ENCODE measurements around the gene FES.

The FES gene

DNA sequence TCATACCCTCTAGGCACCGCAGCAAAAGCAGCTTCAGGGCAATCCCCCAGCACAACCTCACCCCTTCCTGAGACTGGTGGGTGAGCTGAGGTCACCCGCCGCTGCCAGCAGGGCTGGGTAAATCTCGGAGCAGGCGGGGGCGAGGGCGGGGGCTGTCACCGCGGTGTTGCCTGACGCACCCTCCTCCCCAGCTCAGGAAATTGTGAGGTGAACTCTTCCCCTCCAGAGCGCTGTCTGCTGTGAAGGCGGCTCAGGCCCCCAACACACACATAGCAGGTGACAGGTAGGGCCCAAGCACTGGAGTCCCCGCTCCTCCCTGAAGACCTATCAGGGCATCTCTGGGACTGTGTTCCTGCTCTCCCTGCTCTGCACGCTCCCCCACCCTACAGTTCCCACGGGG, 46.2 kb upstream of the FES start:
- TF ChIP-seq ZBTB7A (IDR thresholded peaks at IDR 0.05; ENCODE audit: low read depth): no peak

DNA sequence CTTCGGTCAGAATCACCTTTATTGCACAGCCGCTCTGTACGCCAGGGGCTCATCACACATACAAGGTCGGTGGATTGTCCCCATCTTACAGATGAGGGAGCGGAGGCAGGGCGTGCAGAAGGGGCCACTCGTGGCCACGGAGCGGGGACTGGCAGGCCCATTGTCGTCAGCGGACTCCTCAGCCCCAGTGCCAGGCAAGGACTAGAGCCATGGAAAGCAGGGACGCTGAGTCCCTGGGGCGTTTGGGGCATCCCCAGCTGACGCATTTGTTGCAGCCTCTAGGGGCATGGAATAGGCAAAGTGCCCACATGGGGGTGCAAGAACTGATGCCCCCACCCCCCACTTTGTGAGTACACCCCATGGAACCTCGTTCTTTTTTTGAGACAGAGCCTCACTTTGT, 45.8 kb upstream of the FES start:
- TF ChIP-seq, protein P1, sequence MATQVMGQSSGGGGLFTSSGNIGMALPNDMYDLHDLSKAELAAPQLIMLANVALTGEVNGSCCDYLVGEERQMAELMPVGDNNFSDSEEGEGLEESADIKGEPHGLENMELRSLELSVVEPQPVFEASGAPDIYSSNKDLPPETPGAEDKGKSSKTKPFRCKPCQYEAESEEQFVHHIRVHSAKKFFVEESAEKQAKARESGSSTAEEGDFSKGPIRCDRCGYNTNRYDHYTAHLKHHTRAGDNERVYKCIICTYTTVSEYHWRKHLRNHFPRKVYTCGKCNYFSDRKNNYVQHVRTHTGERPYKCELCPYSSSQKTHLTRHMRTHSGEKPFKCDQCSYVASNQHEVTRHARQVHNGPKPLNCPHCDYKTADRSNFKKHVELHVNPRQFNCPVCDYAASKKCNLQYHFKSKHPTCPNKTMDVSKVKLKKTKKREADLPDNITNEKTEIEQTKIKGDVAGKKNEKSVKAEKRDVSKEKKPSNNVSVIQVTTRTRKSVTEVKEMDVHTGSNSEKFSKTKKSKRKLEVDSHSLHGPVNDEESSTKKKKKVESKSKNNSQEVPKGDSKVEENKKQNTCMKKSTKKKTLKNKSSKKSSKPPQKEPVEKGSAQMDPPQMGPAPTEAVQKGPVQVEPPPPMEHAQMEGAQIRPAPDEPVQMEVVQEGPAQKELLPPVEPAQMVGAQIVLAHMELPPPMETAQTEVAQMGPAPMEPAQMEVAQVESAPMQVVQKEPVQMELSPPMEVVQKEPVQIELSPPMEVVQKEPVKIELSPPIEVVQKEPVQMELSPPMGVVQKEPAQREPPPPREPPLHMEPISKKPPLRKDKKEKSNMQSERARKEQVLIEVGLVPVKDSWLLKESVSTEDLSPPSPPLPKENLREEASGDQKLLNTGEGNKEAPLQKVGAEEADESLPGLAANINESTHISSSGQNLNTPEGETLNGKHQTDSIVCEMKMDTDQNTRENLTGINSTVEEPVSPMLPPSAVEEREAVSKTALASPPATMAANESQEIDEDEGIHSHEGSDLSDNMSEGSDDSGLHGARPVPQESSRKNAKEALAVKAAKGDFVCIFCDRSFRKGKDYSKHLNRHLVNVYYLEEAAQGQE (IDR thresholded peaks at IDR 0.05; ENCODE audit: low read depth): no peak
- TF ChIP-seq TCF12 (IDR thresholded peaks at IDR 0.05; ENCODE audit: low read depth): no peak
- no peak for TF ChIP-seq FOXM1 (IDR thresholded peaks at IDR 0.05; ENCODE audit: borderline replicate concordance, low read depth)
- no peak for TF ChIP-seq RAD21 (IDR thresholded peaks at IDR 0.05; ENCODE audit: low read depth)
- TF ChIP-seq CEBPB (IDR thresholded peaks at IDR 0.05): no peak
- TF ChIP-seq EP300 (IDR thresholded peaks at IDR 0.05; ENCODE audit: borderline replicate concordance): no peak
- no peak for TF ChIP-seq NFIC (IDR thresholded peaks at IDR 0.05)
- no peak for TF ChIP-seq TAF1 (IDR thresholded peaks at IDR 0.05; ENCODE audit: low read depth)
- TF ChIP-seq ZBTB7A (IDR thresholded peaks at IDR 0.05; ENCODE audit: low read depth): no peak
- TF ChIP-seq TEAD4 (IDR thresholded peaks at IDR 0.05): no peak
- TF ChIP-seq EGR1 (IDR thresholded peaks at IDR 0.05): no peak
- no peak for TF ChIP-seq CREB1 (IDR thresholded peaks at IDR 0.05; ENCODE audit: low read depth)
- TF ChIP-seq YY1 (IDR thresholded peaks at IDR 0.05; ENCODE audit: low read depth): no peak

GRCh38 chr15:90839187-90840071, 44.9 kb upstream of the FES start:
- no peak for TF ChIP-seq ZBTB7A (IDR thresholded peaks at IDR 0.05; ENCODE audit: low read depth)
- TF ChIP-seq, protein P2, sequence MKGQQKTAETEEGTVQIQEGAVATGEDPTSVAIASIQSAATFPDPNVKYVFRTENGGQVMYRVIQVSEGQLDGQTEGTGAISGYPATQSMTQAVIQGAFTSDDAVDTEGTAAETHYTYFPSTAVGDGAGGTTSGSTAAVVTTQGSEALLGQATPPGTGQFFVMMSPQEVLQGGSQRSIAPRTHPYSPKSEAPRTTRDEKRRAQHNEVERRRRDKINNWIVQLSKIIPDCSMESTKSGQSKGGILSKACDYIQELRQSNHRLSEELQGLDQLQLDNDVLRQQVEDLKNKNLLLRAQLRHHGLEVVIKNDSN (IDR thresholded peaks at IDR 0.05): no peak
- 0 out of 2 replicates have a peak, but pooled peaks have one; percentile 15 for TF ChIP-seq NFIC (IDR thresholded peaks at IDR 0.05)
- no peak for TF ChIP-seq TEAD4 (IDR thresholded peaks at IDR 0.05)
- no peak for TF ChIP-seq CEBPB (IDR thresholded peaks at IDR 0.05)
- TF ChIP-seq, protein P3, sequence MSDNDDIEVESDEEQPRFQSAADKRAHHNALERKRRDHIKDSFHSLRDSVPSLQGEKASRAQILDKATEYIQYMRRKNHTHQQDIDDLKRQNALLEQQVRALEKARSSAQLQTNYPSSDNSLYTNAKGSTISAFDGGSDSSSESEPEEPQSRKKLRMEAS (IDR thresholded peaks at IDR 0.05): no peak

GRCh38 chr15:90840157-90840855, 44.0 kb upstream of the FES start:
- TF ChIP-seq CEBPB (IDR thresholded peaks at IDR 0.05) (no peak), NFIC (IDR thresholded peaks at IDR 0.05) (no peak), EGR1 (IDR thresholded peaks at IDR 0.05) (no peak), TEAD4 (IDR thresholded peaks at IDR 0.05) (no peak), RAD21 (IDR thresholded peaks at IDR 0.05; ENCODE audit: low read depth) (no peak), TAF1 (IDR thresholded peaks at IDR 0.05; ENCODE audit: low read depth) (no peak), EP300 (IDR thresholded peaks at IDR 0.05; ENCODE audit: borderline replicate concordance) (no peak), ZBTB7A (IDR thresholded peaks at IDR 0.05; ENCODE audit: low read depth) (no peak), TCF12 (IDR thresholded peaks at IDR 0.05; ENCODE audit: low read depth) (no peak), FOXM1 (IDR thresholded peaks at IDR 0.05; ENCODE audit: borderline replicate concordance, low read depth) (no peak), CREB1 (IDR thresholded peaks at IDR 0.05; ENCODE audit: low read depth) (no peak), YY1 (IDR thresholded peaks at IDR 0.05; ENCODE audit: low read depth) (no peak)
- TF ChIP-seq, protein P2 (IDR thresholded peaks at IDR 0.05): no peak
- TF ChIP-seq, protein P1 (IDR thresholded peaks at IDR 0.05; ENCODE audit: low read depth): no peak
- TF ChIP-seq, protein P3 (IDR thresholded peaks at IDR 0.05): no peak

DNA sequence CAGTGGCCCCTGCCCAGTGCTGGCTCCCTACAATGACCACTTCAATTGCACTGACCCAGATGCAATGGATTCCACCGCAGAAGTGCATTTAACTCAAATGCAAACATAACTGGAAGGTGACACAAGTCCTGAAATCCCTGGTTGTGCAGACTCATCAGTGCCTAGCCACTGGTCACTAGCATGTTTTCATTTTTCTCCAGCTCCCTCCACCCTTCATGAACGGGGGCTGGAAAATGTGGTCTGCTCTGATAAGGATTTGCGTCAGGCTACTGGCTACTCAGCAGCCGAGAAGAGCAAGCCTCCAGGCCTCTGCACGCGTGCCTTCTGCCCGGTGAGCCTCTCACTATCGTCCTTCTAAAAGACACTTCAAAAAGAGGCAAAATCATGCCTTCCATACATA, 43.4 kb upstream of the FES start:
- TF ChIP-seq RAD21 (IDR thresholded peaks at IDR 0.05; ENCODE audit: low read depth) (no peak), FOXM1 (IDR thresholded peaks at IDR 0.05; ENCODE audit: borderline replicate concordance, low read depth) (no peak), CREB1 (IDR thresholded peaks at IDR 0.05; ENCODE audit: low read depth) (no peak), CEBPB (IDR thresholded peaks at IDR 0.05) (no peak), YY1 (IDR thresholded peaks at IDR 0.05; ENCODE audit: low read depth) (no peak), TCF12 (IDR thresholded peaks at IDR 0.05; ENCODE audit: low read depth) (no peak), EP300 (IDR thresholded peaks at IDR 0.05; ENCODE audit: borderline replicate concordance) (no peak), TAF1 (IDR thresholded peaks at IDR 0.05; ENCODE audit: low read depth) (no peak), TEAD4 (IDR thresholded peaks at IDR 0.05) (no peak), EGR1 (IDR thresholded peaks at IDR 0.05) (no peak), NFIC (IDR thresholded peaks at IDR 0.05) (no peak), ZBTB7A (IDR thresholded peaks at IDR 0.05; ENCODE audit: low read depth) (no peak)
- TF ChIP-seq, protein P1 (IDR thresholded peaks at IDR 0.05; ENCODE audit: low read depth): no peak
- TF ChIP-seq, protein P3 (IDR thresholded peaks at IDR 0.05): no peak
- TF ChIP-seq, protein P2 (IDR thresholded peaks at IDR 0.05): no peak

Measured in Ishikawa (cell line).